ENCODE data around the gene GNPNAT1.
A peak's percentile ranks its signal among the peaks of the same experiment; 100 is the strongest.

The GNPNAT1 gene

DNA sequence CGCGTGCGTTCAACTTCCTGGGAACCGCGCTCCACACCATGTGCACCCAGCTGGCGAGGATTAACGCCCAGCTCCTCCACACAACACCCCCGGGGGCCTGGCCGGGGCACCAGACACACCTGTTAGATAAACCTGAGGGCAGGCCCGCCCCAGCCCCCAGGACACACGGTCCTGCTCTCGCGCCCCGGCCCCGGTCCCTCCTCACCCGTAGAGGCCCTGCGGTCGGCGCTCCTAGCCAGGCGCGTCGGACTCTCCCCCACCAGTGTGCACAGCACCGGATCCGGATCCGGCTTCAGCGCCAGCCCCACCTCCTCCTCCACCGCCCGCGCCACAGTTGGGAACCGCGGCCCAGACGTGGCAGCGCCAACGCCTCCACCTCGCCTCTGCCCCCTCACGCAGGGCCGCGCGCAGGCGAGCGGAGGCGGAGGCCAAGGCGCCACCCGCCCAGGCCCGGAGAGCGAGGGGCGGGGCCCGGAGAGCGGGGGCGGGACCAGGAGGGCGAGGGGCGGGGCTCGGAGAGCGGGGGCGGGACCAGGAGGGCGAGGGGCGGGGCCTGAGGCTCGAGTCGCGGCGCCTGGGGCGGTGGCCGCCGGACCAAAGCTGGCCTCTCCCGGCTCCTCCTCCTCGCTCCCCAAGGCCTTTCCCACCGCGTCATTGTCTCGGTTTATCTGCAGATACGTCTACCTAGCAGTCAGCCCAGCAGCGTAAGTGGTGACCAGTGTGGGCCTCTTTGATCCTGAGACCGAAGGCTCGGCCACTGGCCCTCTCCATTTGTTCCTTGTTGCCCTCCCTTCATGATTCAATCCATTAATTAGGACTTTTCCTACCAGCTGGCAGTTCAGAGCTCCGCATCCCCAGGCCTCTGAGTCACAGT, at the start of gene GNPNAT1:
Gene GNPNAT1, minus strand, starts transcription at position 385 of the 874 bp plus-strand sequence. CDS start 6,957 bp downstream, outside the sequence.
- H3K4me3 ChIP-seq (ENCODE audit: low read depth, low read length), result peak within 1 kb of the TSS; percentile 90
- no peaks in the 10 kb centered on the region for H3K36me3 ChIP-seq (replicated peaks)
- TF ChIP-seq, protein P1, sequence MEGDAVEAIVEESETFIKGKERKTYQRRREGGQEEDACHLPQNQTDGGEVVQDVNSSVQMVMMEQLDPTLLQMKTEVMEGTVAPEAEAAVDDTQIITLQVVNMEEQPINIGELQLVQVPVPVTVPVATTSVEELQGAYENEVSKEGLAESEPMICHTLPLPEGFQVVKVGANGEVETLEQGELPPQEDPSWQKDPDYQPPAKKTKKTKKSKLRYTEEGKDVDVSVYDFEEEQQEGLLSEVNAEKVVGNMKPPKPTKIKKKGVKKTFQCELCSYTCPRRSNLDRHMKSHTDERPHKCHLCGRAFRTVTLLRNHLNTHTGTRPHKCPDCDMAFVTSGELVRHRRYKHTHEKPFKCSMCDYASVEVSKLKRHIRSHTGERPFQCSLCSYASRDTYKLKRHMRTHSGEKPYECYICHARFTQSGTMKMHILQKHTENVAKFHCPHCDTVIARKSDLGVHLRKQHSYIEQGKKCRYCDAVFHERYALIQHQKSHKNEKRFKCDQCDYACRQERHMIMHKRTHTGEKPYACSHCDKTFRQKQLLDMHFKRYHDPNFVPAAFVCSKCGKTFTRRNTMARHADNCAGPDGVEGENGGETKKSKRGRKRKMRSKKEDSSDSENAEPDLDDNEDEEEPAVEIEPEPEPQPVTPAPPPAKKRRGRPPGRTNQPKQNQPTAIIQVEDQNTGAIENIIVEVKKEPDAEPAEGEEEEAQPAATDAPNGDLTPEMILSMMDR (IDR thresholded peaks at IDR 0.05; ENCODE audit: low read depth, low read length, missing control alignments), result no peak
- peak; percentile 87 for DNase-seq
- in situ Hi-C loops (cut with HindIII; ENCODE audit: low pct_ligation_motif_present, low sequenced_read_pairs), result no loop called here
- H3K27me3 ChIP-seq (replicated peaks), result no peaks in the 10 kb centered on the region
- H3K27ac ChIP-seq, result peak within 1 kb of the TSS; percentile 95

DNA sequence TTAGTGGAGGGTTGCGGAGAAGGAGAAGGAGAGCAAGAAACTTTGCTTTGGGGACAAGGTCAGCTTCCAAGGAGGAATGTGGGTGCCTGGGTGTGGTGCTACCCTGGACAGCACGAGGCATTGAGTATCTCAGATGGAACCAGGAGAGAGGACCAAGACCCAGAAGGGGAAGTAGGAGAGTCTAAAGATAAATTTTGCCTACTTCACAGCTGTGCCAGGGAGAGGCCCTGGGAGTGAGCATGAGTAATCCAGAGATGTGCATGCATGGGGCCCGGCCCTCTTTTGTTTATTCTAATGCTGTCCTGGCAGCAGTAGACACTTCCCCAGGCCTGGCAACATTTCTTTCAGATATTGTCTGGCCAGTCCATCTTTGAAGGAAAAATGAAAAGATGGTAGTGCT, 49.5 kb upstream of the GNPNAT1 start:
- Histone ChIP-seq H3K4me3 (ENCODE audit: low read depth, low read length) (no peak overlapping the region), H3K27ac (no peak overlapping the region), H3K36me3 (replicated peaks) (no peaks in the 10 kb centered on the region), H3K27me3 (replicated peaks) (no peaks in the 10 kb centered on the region)
- in situ Hi-C loops (cut with HindIII; ENCODE audit: low pct_ligation_motif_present, low sequenced_read_pairs), result no loop called here
- peak; percentile 56 for DNase-seq
- TF ChIP-seq, protein P1 (IDR thresholded peaks at IDR 0.05; ENCODE audit: low read depth, low read length, missing control alignments), result no peak

DNA sequence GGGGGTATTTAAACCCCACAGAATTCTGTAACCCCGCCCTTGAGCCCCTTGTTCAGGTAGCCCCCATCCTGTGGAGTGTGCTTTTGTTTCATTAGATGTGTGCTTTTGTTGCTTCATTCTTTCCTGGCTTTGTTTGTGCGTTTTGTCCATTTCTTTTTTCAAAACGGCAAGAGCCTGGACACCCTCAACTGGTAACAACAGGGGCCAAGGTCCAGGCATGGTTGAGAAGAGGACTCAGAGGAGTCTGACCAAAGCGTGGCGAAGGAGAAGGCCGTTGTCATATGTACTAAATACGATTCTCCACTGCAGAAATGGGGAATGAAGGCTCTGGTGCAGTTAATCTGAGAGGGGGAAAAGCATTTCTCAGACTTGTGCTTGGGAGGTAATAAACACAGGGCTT, 46.0 kb upstream of the GNPNAT1 start:
- in situ Hi-C loops (cut with HindIII; ENCODE audit: low pct_ligation_motif_present, low sequenced_read_pairs), result no loop called here
- Histone ChIP-seq H3K27me3 (replicated peaks) (no peaks in the 10 kb centered on the region), H3K27ac (no peak overlapping the region), H3K4me3 (ENCODE audit: low read depth, low read length) (no peak overlapping the region), H3K36me3 (replicated peaks) (no peaks in the 10 kb centered on the region)
- TF ChIP-seq, protein P1 (IDR thresholded peaks at IDR 0.05; ENCODE audit: low read depth, low read length, missing control alignments), result no peak
- no peak for DNase-seq

DNA sequence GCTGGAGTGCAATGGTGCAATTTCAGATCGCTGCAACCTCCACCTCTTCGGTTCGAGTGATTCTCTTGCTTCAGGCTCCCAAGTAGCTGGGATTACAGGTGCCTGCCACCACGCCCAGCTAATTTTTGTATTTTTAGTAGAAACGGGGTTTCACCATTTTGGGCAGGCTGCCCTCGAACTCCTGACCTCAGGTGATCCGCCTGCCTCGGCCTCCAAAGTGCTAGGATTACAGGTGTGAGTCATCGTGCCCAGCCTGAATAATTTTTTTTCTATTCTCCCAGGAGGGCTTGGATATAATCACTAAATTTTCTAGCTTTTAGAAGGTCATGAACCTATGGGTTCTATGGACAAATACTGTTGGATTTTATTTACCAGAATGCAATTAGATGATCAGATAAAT, 44.7 kb upstream of the GNPNAT1 start:
- in situ Hi-C loops (cut with HindIII; ENCODE audit: low pct_ligation_motif_present, low sequenced_read_pairs), result no loop called here
- Histone ChIP-seq H3K36me3 (replicated peaks) (no peaks in the 10 kb centered on the region), H3K27me3 (replicated peaks) (no peaks in the 10 kb centered on the region), H3K27ac (no peak overlapping the region), H3K4me3 (ENCODE audit: low read depth, low read length) (no peak overlapping the region)
- no peak for DNase-seq
- TF ChIP-seq, protein P1 (IDR thresholded peaks at IDR 0.05; ENCODE audit: low read depth, low read length, missing control alignments), result no peak

DNA sequence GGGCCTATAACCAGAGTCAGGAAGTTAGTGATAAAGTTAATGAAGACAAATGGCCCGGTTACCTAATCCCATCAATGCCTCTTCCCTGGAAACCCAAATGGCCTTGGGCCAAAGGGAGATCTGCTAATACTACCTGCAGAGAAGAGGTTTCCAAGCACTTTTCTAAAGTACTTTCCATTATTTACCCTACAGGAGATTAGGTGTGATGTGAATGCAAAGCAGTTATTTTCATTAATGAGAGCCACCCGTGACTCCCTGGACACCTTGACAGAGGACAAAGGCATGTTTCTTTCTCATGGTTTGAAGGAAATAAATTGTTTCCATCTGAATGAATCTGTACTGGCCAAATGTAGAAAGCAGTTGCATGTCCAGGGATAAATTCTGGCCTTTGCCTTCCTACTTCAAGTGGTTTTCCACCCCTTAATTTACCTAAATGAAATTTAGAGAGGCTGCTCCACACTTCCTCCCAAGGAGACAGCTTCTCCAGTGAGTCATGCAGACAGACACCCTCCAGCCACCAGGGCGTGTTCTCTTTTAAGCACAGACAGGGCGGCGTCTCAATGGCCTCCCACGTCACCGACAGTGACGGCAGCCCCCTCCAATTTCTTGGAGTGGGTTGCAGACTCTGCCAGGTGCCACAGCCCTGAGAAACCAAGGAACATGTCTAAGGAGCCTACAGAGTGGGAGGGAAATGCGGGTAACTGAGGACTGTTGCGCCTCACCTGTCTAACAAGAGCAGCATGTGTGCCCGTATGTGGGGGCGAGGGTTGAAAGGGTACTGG, 43.9 kb upstream of the GNPNAT1 start:
- DNase-seq, result peak; percentile 85
- Histone ChIP-seq H3K27ac (peak overlapping the region; percentile 89), H3K4me3 (ENCODE audit: low read depth, low read length) (no peak overlapping the region), H3K27me3 (replicated peaks) (no peaks in the 10 kb centered on the region), H3K36me3 (replicated peaks) (no peaks in the 10 kb centered on the region)
- in situ Hi-C loops (cut with HindIII; ENCODE audit: low pct_ligation_motif_present, low sequenced_read_pairs), result no loop called here
- TF ChIP-seq, protein P1 (IDR thresholded peaks at IDR 0.05; ENCODE audit: low read depth, low read length, missing control alignments), result no peak

Measured in brain microvascular endothelial cell (primary cell).